Uterus (tissue), 4 donors: ENCODE data around the gene FILIP1L. TPM values are rescaled to one million over a fixed set of nuclear protein-coding genes. Genes with fewer than 3 reads are reported as not detected.

Experiments used
- DNase-seq, 2 donors: peaks; one replicate each; pipeline ENCODE4 v3.0.0-alpha.2; 2019 to 2020
- H3K27ac ChIP-seq, 2 donors: fragments of 200-600 bp; sonication (generic); 1 replicate in 1 of 2; 2 replicates in 1 of 2; pipeline ENCODE4 v1.5.1; 2016 to 2018
- H3K27me3 ChIP-seq, 2 donors: fragments of 200-600 bp; sonication (generic); one replicate each; pipeline ENCODE4 v1.5.1; 2018 to 2019; ENCODE audit warnings: control low read depth in 1 of 2
- H3K36me3 ChIP-seq, 2 donors: fragments of 200-600 bp; sonication (generic); one replicate each; pipeline ENCODE4 v1.5.1; 2019; ENCODE audit warnings: control low read depth in 1 of 2
- H3K4me1 ChIP-seq, 2 donors: fragments of 200-600 bp; sonication (generic); one replicate each; pipeline ENCODE4 v1.5.1; 2018 to 2019; ENCODE audit warnings: control low read depth in 1 of 2
- H3K4me3 ChIP-seq, 2 donors: fragments of 200-600 bp; sonication (generic); 1 replicate in 1 of 2; 2 replicates in 1 of 2; pipeline ENCODE4 v1.5.1; 2018 to 2019; ENCODE audit warnings: mild to moderate bottlenecking in 1 of 2
- H3K9me3 ChIP-seq, 2 donors: fragments of 200-600 bp; sonication (generic); one replicate each; pipeline ENCODE4 v1.5.1; 2019; ENCODE audit warnings: control low read depth in 1 of 2
- CTCF ChIP-seq, 4 experiments: fragments of 200-600 bp in 2 of 4; fragments of 450-650 bp in 2 of 4; sonication (generic) in 2 of 4; IDR thresholded peaks; one replicate each; pipeline ENCODE4 v1.5.1; 2016 to 2019; ENCODE audit warnings: antibody characterized with exemption in 4 of 4, mild to moderate bottlenecking in 2 of 4, moderate library complexity in 1 of 4
- POLR2A ChIP-seq, 2 donors: fragments of 450-650 bp; IDR thresholded peaks; one replicate each; pipeline ENCODE4 v1.6.1; 2016; ENCODE audit warnings: antibody characterized with exemption in 2 of 2, mild to moderate bottlenecking in 1 of 2, moderate library complexity in 1 of 2
- intact Hi-C: fragments of 100-400 bp; cut with DNase I; formaldehyde crosslinking; loops from one replicate; pipeline ENCODE4 v1.15.1; 2023; ENCODE audit warnings: low total_unique reads
- total RNA-seq, 4 donors: library from RNA; depleted of rRNA in 3 of 4; stranded (reverse); fragments of >200 nt in 3 of 4; gene quantifications; one replicate each; pipeline versions ENCODE4 v1.1.0 to v1.2.4, GENCODE V29; 2014 to 2023
- donor health status: DM: yes; HTN: yes; CAD: no.

FILIP1L gene
- total RNA-seq, 4 donors from 2014 or later, result 48.5 to 99.1 (median 66.3) TPM

GRCh38 chr3:99874237-99875002, 239.9 kb downstream of the FILIP1L start:
- Histone ChIP-seq H3K27ac (peak overlapping the region; percentile 95 to 98), H3K9me3 (no peaks in the 10 kb centered on the region), H3K27me3 (no peaks in the 10 kb centered on the region), H3K4me1 (peaks cover 0 to 8% of the 10 kb centered on the region in 2 donors), H3K4me3 (peak overlapping the region; percentile 58 to 84), H3K36me3 (no peaks in the 10 kb centered on the region)
- DNase-seq, result no peak
- no peak for TF ChIP-seq POLR2A (IDR thresholded peaks at IDR 0.05)
- no peak for TF ChIP-seq CTCF (IDR thresholded peaks at IDR 0.05)
- intact Hi-C loops, result no loop called here

- H3K4me3 ChIP-seq, result peak overlapping the region; percentile 58 to 84
- intact Hi-C loops, result no loop called here
- no peaks in the 10 kb centered on the region for H3K36me3 ChIP-seq
- H3K27me3 ChIP-seq, result no peaks in the 10 kb centered on the region
- peak overlapping the region; percentile 95 to 98 for H3K27ac ChIP-seq
- H3K9me3 ChIP-seq, result no peaks in the 10 kb centered on the region
- H3K4me1 ChIP-seq, result peaks cover 0 to 12% of the 10 kb centered on the region in 2 donors
- DNase-seq, result no peak
- no peak for TF ChIP-seq POLR2A (IDR thresholded peaks at IDR 0.05)
- TF ChIP-seq CTCF (IDR thresholded peaks at IDR 0.05), result no peak
These were observed 240.8 kb downstream of the FILIP1L start for GRCh38 chr3:99873269-99874102.

DNA sequence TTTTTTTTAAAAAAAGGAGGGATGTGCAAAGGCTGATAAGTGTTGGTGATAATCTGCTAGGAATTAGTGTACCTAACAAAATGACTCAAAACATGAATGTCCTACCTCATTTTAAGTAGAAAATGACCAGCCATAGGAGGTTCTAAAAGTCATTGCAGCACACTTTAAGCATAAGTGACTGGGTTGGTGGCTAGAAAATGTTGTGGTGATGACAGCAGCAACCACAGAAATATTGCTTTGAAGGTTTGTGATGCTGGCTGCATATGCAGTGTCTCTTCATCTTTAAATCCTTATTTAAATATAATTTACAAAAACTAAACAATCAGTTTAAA, 241.4 kb downstream of the FILIP1L start:
- DNase-seq, result no peak
- intact Hi-C loops, result no loop called here
- H3K9me3 ChIP-seq, result no peaks in the 10 kb centered on the region
- H3K36me3 ChIP-seq, result no peaks in the 10 kb centered on the region
- peak overlapping the region; percentile 95 to 98 for H3K27ac ChIP-seq
- H3K4me3 ChIP-seq, result peak overlapping the region; percentile 58 to 84
- no peaks in the 10 kb centered on the region for H3K27me3 ChIP-seq
- peaks cover 0 to 18% of the 10 kb centered on the region in 2 donors for H3K4me1 ChIP-seq
- TF ChIP-seq CTCF (IDR thresholded peaks at IDR 0.05) (no peak), POLR2A (IDR thresholded peaks at IDR 0.05) (no peak)

DNA sequence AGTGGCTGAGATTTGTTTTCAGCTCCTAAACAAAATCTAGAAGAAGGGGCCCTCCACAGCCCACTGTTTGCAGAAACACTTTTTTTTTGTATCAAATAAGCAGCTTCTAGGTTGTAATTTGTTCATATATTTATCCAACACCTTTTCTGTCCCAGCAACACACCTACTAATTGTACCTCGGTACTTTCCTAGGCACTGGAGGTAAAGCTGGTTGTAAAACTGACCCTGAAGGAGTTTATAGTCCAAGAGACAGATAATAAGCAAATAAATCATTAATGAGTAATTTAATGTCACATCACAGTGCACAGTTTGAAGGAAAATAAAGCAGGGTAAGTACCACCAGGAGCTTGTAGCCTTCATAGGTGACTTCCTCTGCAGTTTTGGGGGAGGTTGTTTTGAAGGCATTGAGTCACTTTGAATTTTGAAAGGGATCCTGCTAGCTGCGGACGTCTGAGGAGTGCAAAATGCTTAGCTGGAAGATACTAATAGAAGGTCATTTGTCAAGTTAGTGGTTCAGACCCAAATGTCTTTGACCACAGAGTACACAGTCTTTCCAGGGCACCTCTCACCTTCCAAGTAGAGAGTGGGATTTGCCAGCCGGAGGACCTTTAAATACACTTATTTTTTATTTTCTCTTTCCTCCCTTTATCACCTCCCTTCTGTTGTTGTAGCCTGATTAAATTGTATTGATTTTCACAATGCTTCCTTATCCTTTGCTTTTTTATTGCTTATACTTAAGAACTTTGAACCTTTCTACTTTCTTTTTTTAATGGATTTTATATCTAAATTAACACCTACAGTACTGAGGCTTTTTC, 242.9 kb downstream of the FILIP1L start:
- Histone ChIP-seq H3K36me3 (no peaks in the 10 kb centered on the region), H3K4me3 (peak overlapping the region; percentile 17 to 84), H3K4me1 (peaks cover 7 to 18% of the 10 kb centered on the region in 2 donors), H3K27me3 (no peaks in the 10 kb centered on the region), H3K9me3 (no peaks in the 10 kb centered on the region), H3K27ac (peak overlapping the region; percentile 95 to 98)
- intact Hi-C loops, result no loop called here
- no peak for DNase-seq
- TF ChIP-seq POLR2A (IDR thresholded peaks at IDR 0.05) (no peak), CTCF (IDR thresholded peaks at IDR 0.05) (no peak)
